Umbilical cord (tissue), 2 donors: ENCODE results near the gene HBB. TPM values are rescaled to one million over a fixed set of nuclear protein-coding genes. Genes with fewer than 3 reads are reported as not detected.

Experiments used
- DNase-seq: peaks from one replicate; pipeline ENCODE4 v3.0.0-alpha.2; 2015; ENCODE audit warnings: low spot score
- total RNA-seq: library from RNA; depleted of rRNA; stranded (reverse); fragments of >200 nt; gene quantifications from one replicate; pipeline ENCODE4 v1.2.3, GENCODE V29; 2014; ENCODE audit warnings: low replicate concordance; ENCODE audit not compliant: insufficient read depth

HBB gene
- total RNA-seq, 1 donor from 2014 or later, result 3,180 TPM

DNA sequence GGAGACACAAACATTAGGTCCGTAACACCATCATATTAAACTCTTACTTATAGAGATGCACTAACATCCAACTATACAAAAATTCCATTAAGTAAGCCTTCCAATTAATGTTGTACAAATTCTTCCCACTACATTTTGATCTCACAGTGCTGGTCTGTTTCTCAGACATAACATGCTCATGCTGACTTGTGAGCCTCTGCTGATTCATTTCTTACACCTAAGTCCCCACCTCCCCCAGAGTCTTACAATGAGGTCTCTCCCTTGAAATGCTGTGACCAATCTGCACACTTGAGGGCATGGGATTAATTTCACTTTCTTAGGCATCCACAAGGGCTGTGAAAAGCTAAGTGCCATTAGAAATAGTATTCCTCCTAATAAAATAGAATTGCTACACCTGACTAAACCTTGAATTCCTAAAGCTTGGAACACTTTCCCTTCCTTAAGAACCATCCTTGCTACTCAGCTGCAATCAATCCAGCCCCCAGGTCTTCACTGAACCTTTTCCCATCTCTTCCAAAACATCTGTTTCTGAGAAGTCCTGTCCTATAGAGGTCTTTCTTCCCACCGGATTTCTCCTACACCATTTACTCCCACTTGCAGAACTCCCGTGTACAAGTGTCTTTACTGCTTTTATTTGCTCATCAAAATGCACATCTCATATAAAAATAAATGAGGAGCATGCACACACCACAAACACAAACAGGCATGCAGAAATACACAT, 20.8 kb upstream of the HBB start:
- no peak for DNase-seq

GRCh38 chr11:5246772-5247471, 20.1 kb upstream of the HBB start:
- no peak for DNase-seq

GRCh38 chr11:5245155-5245554, 18.3 kb upstream of the HBB start:
- DNase-seq, result no peak

- DNase-seq, result no peak
These were observed 16.9 kb upstream of the HBB start for GRCh38 chr11:5243816-5244180.

- no peak for DNase-seq
These were observed 16.3 kb upstream of the HBB start for GRCh38 chr11:5242933-5243815.

GRCh38 chr11:5242208-5242607, 15.3 kb upstream of the HBB start:
- no peak for DNase-seq

DNA sequence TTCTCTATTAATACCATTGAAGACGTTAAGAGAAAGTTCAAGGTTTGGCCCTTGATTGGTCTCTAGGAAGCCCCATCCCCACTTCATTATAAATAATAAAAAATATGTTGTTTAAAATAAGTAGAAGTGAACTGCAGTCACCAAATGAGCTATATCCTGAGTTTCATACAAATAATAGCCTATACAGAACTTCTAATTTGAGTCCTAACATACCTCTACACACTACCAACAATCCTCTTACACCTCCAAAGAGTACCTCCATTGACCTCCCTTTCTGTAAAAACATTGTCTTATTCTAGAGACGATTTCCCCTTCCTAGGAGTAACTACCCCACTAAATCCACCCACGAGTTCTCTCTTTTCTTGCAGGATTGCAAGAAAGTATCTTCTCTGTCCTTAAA, 14.6 kb upstream of the HBB start:
- no peak for DNase-seq

DNA sequence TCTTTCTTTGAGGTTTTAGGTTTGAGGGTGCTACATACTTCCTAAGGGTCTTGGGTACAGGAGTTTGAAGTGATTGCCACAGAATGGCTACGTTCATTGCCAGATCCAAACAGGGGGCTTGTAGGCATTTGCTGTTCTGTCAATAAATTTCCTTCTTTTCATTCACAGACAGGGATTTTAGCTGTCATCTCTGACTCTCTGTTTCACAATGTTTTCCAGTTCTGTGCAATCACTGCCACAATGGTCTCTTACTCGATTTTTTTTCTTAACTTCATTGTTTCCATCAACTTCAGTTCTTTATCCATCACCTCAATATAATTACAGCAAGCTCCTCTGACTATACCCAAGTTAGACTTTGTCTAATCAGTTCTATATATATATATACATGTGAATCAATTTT, 13.6 kb upstream of the HBB start:
- no peak for DNase-seq

DNA sequence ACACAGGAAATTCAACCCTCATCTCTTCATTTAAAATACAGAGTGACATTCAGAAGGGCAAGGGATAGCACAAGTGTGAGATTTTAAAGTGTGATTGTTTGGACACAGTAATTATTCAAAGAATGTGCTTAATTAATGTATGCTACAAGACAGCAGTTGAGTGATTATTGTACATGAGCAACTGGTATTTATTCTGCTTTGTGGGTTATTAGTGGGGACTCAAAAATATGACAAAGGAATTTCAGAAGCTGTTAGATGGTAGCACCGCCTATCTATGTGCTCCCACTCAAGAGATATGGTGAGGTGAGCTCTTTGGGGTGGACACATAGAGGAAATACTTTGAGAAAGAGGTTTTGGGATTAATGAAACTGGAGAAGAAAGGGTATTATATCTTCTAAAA, 13.2 kb upstream of the HBB start:
- no peak for DNase-seq

DNA sequence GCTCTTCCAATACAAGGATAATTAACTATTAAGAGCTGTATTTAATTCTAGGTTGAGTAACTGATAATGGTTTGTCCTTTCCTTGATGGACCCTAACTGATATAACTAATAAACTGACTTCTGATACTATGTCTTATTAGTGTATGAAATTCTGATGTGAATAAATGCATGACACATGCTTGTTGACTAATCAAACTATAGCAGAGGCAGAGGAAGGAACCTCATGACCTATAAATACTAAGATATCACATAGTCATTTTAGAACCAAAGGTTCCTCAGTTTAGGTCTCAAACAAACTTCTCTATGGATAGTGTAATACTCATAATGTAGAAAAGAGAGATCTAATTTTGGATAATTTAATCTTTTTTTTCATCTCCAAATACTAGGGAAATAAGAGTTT, 12.2 kb upstream of the HBB start:
- DNase-seq, result no peak

DNA sequence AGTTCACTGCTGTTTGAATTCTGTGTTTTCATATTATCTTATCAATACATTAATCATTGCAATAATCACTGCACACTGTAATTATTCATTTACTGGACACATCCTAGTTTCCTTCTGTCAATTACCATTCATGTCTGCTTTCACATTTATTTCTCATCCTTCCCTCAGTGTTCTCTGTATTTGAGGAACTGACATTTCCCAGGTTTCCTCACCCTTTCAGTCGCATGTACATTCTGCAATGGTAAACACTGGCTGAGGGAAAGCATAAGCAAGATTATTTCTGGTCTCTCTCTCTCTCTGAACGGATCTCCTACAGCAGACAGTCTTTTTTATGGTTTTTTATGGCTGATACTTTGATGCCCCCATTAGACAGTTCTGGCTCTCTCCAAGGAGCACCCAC, 11.6 kb upstream of the HBB start:
- no peak for DNase-seq

GRCh38 chr11:5237420-5237819, 10.5 kb upstream of the HBB start:
- no peak for DNase-seq

- no peak for DNase-seq
These were observed 8.7 kb upstream of the HBB start for GRCh38 chr11:5235364-5236095.

- peak; percentile 30 for DNase-seq
These were observed 7.5 kb upstream of the HBB start, which contains the start of gene HBD for GRCh38 chr11:5234381-5234834. Gene HBD (minus strand): TSS chr11:5234483. CDS start chr11:5234433, 50 bp downstream.

DNA sequence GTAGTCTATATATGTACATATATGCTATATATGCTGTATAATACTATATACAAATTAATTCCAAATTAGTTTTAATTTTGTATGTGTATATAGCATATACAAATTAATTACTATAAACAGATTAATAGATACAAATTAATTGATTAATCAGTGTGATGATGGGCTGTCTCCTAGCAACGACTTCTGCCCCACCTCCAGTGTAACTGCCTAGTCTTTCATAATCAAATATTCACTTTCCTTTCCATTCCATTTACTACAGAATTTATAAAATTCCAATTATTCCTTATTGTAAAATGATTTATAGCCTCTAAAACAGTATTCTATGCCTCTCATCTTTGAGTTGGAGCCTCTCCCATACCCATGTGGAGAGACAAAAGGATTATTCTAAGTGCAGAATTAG, 6.4 kb upstream of the HBB start:
- no peak for DNase-seq

DNA sequence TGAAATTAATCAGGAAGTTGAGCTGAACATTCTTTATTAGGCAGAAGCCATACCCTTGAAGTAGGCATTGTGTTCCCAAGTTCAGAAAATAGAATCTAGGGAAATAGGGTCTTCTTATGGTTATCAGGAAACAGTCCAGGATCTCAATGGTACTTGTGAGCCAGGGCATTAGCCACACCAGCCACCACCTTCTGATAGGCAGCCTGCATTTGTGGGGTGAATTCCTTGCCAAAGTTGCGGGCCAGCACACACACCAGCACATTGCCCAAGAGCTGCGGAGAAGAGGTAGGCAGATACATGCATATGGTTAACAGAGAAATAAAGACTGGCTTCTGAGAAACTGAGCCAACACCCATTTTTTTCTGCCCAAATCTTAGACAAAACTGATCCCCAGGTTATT, 6.0 kb upstream of the HBB start:
- no peak for DNase-seq

- no peak for DNase-seq
These were observed 5.3 kb upstream of the HBB start for GRCh38 chr11:5232176-5232575.

- DNase-seq, result no peak
These were observed 4.2 kb upstream of the HBB start for GRCh38 chr11:5231111-5231510.

DNA sequence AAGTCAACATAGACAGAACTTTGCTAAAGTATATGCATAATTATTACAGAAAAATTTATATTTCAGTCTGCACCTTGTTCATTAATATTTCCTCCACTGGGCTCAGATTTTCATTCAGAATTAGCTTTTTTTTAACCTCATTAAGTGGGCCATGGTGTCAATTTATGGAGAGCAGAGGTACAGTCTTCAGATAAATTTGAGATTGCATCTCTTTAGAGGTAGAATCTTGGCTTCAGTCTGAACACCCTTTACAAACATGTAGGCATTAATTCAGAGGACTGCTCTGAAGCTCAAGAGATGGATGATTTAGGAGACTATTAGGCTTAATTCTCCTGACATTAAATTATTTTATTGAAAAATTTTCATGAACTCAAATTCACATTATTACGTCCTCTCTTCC, 3.4 kb upstream of the HBB start:
- no peak for DNase-seq

DNA sequence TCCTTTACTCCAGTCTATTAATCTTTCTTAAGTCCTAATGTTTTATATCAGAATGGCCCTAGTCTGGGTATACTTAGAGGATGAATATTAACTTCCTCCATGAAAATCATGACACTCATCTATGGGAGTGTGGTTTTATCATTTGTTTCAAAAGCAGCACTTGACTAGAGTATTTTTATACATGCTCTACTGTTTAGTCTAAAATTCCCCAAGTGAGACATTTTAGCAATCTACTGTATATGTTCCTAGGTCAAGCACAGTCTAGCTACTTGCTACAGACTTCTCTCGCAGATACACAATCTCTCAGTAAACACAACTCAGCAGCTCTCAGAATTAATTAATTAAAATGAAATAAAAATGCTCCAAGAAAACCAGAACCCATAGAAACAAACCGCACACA, 2.9 kb upstream of the HBB start:
- DNase-seq, result no peak

DNA sequence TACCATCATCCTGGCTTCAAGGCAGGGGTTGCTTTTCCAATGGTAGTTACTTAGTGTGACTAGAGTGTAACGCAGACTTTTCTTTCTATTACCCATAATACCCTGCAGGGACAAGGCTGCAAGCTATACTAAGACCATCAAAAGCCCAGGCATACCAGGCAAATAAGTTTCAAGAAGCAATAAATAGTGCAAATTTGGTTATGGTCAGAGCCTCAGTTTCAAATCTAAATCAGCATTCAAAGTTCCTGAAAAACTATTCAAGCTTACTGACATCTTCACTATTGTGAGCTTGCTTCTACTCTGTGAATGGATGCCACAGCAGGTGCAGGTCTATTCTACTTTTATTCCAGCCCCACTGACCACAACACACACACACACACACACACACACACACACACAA, 2.5 kb upstream of the HBB start:
- no peak for DNase-seq

- no peak for DNase-seq
These were observed 1.3 kb upstream of the HBB start for GRCh38 chr11:5228124-5228523.
